Body of pancreas (tissue), 4 donors: Measurements from ENCODE around the gene FGD5. TPM values are rescaled to one million over a fixed set of nuclear protein-coding genes. Genes with fewer than 3 reads are reported as not detected.

Experiments used
- ATAC-seq: fragments of 150-250 bp; one replicate; pipeline ENCODE4 v1.9.1; 2016
- DNase-seq, 4 donors: peaks; one replicate each; pipeline ENCODE4 v3.0.0-alpha.2; 2019
- H3K27ac ChIP-seq, 4 donors: fragments of 200-600 bp; sonication (generic); 1 replicate in 3 of 4; 2 replicates in 1 of 4; pipeline versions ENCODE4 v1.5.1 to v1.6.1; 2016 to 2019; ENCODE audit warnings: mild to moderate bottlenecking in 1 of 4, mixed read lengths in 1 of 4, moderate library complexity in 1 of 4
- H3K27me3 ChIP-seq, 2 donors: fragments of 200-600 bp; sonication (generic); one replicate each; pipeline ENCODE4 v1.6.0; 2016; ENCODE audit warnings: mild to moderate bottlenecking in 1 of 2
- H3K36me3 ChIP-seq, 2 donors: fragments of 200-600 bp; sonication (generic); replicated peaks in 1 of 2; 2 replicates each; pipeline ENCODE4 v1.5.1; 2016; ENCODE audit warnings: low read depth in 2 of 2; ENCODE audit not compliant: insufficient read depth in 1 of 2
- H3K4me1 ChIP-seq: fragments of 200-600 bp; sonication (generic); one replicate; pipeline ENCODE4 v1.6.0; 2016
- H3K4me3 ChIP-seq, 2 donors: fragments of 200-600 bp; sonication (generic); 1 replicate in 1 of 2; 2 replicates in 1 of 2; pipeline ENCODE4 v1.5.1; 2016 to 2019
- H3K9me3 ChIP-seq, 3 donors: fragments of 200-600 bp; sonication (generic); 1 replicate in 2 of 3; 2 replicates in 1 of 3; pipeline ENCODE4 v1.5.1; 2016
- CTCF ChIP-seq, 7 experiments: fragments of 450-650 bp in 4 of 7; fragments of 200-600 bp in 3 of 7; sonication (generic) in 3 of 7; IDR thresholded peaks; one replicate each; pipeline ENCODE4 v1.5.1; 2016 to 2019; ENCODE audit warnings: antibody characterized with exemption in 7 of 7
- POLR2A ChIP-seq, 3 donors: fragments of 450-650 bp; IDR thresholded peaks; one replicate each; pipeline ENCODE4 v1.6.1; 2016; ENCODE audit warnings: antibody characterized with exemption in 3 of 3, mild to moderate bottlenecking in 2 of 3
- WGBS, 2 donors: methylation state at CpG; one replicate each; pipeline ENCODE4 v1.1.5; 2017; 5-methylcytosine and 5-hydroxymethylcytosine counted together
- intact Hi-C: fragments of 100-400 bp; cut with DNase I; formaldehyde crosslinking; loops from one replicate; pipeline ENCODE4 v1.15.1; 2023
- total RNA-seq, 2 donors: library from RNA; depleted of rRNA; stranded (reverse); fragments of >200 nt; gene quantifications; one replicate each; pipeline ENCODE4 v1.1.0, GENCODE V29; 2016

FGD5 gene
- total RNA-seq, 2 donors from 2014 or later = 4.9 to 7.8 TPM

- WGBS, 2 donors = 80 to 83% methylated on average over 4 of the region's 4 CpGs
- no peak for ATAC-seq
- no peaks in the 10 kb centered on the region for H3K36me3 ChIP-seq
- H3K4me1 ChIP-seq = no peaks in the 10 kb centered on the region
- no peak for DNase-seq
- H3K27me3 ChIP-seq = no peaks in the 10 kb centered on the region
- H3K4me3 ChIP-seq = no peak overlapping the region
- intact Hi-C loops = no loop called here
- H3K9me3 ChIP-seq = no peaks in the 10 kb centered on the region
- no peak for TF ChIP-seq CTCF (IDR thresholded peaks at IDR 0.05)
- no peak for TF ChIP-seq POLR2A (IDR thresholded peaks at IDR 0.05)
- no peak overlapping the region for H3K27ac ChIP-seq
These were observed 41.1 kb downstream of the FGD5 start for GRCh38 chr3:14859880-14860279.

DNA sequence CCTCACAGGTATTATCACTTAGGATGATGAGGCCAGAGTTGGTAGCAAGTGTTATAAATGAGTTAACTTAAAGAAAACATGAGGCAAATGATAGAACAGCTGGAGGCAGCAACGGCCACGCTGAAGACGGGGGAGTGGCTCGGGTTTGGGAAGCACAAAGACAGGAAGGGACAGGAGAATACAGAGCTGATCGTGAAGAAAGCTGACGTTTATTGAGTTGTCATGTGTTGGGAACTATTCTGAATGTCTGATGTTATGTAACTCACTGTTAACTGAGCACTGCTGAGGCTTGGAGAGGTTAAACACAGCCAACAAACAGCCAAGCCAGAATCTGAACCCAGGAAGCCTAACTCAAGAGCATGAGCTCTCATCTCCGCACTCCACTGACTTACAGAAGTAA lies 42.3 kb downstream of the FGD5 start:
- Histone ChIP-seq H3K36me3 (no peaks in the 10 kb centered on the region), H3K27me3 (no peaks in the 10 kb centered on the region), H3K27ac (no peak overlapping the region), H3K4me1 (no peaks in the 10 kb centered on the region), H3K9me3 (no peaks in the 10 kb centered on the region), H3K4me3 (no peak overlapping the region)
- ATAC-seq (no peak), DNase-seq (no peak)
- intact Hi-C loops = no loop called here
- 34 to 37% methylated on average over 7 of the region's 7 CpGs for WGBS, 2 donors
- no peak for TF ChIP-seq CTCF (IDR thresholded peaks at IDR 0.05)
- no peak for TF ChIP-seq POLR2A (IDR thresholded peaks at IDR 0.05)

DNA sequence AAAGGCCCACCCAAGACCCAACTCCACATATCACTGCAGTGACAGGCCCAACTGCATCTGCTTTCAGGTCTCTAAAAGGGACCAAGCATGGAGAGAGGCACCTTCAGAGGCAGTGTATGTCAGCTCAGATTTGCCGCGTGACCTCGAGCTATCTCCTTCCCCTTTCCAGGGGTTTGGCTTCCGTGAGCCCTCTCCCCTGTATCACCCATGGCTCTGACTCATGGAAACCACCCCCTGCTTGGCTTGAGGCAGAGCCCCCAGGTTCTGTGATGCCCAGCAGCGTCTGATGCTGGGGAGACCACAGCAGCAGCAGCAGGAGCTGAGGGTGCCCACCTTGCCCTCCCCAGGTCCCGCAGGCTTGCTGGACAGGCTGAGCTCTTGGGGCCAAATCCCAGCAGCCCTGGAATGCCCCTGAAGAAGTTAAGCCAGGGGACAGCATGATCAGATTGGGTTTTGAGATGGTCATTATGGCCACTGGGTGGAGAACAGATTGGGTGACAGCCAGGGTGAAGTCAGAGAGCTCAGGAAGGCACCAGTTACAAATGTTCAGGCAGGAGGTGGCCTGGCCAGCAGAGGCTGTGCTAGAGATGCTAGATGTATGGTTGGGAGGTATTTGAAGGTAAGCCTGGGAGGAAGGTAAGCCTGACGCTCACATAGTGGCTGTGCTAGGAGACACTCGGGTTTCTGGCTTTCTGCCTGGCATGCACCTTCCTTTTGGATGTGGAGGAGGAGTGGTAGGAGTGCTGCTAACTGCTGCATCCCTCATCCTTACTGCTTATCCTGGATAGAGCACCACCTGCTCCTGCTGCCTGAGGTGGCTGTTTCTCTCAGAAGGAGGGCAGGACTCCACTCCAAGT lies 42.9 kb downstream of the FGD5 start:
- Histone ChIP-seq H3K4me3 (no peak overlapping the region), H3K4me1 (no peaks in the 10 kb centered on the region), H3K27ac (no peak overlapping the region), H3K27me3 (no peaks in the 10 kb centered on the region), H3K9me3 (no peaks in the 10 kb centered on the region), H3K36me3 (no peaks in the 10 kb centered on the region)
- DNase-seq (no peak), ATAC-seq (no peak)
- intact Hi-C loops = no loop called here
- TF ChIP-seq POLR2A (IDR thresholded peaks at IDR 0.05) (no peak), CTCF (IDR thresholded peaks at IDR 0.05) (no peak)
- 56 to 57% methylated on average over 6 to 8 of the region's 8 CpGs for WGBS, 2 donors

DNA sequence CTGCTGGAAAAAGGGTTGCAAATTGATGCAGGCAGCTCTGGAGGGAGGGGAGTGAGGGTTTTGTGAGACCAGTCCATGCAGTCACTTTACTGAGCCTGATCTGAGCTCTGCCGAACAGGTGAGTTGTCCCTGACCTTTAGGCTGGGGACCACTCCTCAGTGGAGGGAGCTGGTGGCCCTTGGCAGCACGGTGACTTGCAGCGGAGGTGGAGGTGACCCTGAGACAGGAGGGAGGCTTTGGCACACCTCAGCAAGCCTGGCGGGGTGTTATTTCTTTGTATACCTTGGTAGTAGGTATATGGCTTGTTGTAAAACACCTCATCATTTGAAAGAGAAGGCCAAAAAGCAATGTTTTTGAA lies 43.5 kb downstream of the FGD5 start:
- no peak for ATAC-seq
- H3K27me3 ChIP-seq = no peaks in the 10 kb centered on the region
- no peak for TF ChIP-seq CTCF (IDR thresholded peaks at IDR 0.05)
- no peak for TF ChIP-seq POLR2A (IDR thresholded peaks at IDR 0.05)
- H3K9me3 ChIP-seq = no peaks in the 10 kb centered on the region
- H3K4me3 ChIP-seq = no peak overlapping the region
- no peak overlapping the region for H3K27ac ChIP-seq
- intact Hi-C loops = no loop called here
- no peak for DNase-seq
- 59 to 67% methylated on average over 3 to 4 of the region's 4 CpGs for WGBS, 2 donors
- H3K36me3 ChIP-seq = no peaks in the 10 kb centered on the region
- H3K4me1 ChIP-seq = no peaks in the 10 kb centered on the region

GRCh38 chr3:14862661-14863230 lies 44.0 kb downstream of the FGD5 start:
- TF ChIP-seq POLR2A (IDR thresholded peaks at IDR 0.05) = no peak
- no peak for TF ChIP-seq CTCF (IDR thresholded peaks at IDR 0.05)
- Histone ChIP-seq H3K9me3 (no peaks in the 10 kb centered on the region), H3K27ac (no peak overlapping the region), H3K36me3 (no peaks in the 10 kb centered on the region), H3K27me3 (no peaks in the 10 kb centered on the region), H3K4me1 (no peaks in the 10 kb centered on the region), H3K4me3 (no peak overlapping the region)
- 69 to 77% methylated on average over 5 of the region's 5 CpGs for WGBS, 2 donors
- no peak for DNase-seq
- ATAC-seq = no peak
- intact Hi-C loops = no loop called here
